SU-DHL-6 (cell line): ENCODE measurements around the gene ZNF280D.

Source experiments
- EZH2phosphoT487 ChIP-seq: fragments of 200-600 bp; sonication (generic), shearing (Covaris generic); conservative IDR thresholded peaks from 2 replicates; pipeline ENCODE4 v1.6.1; 2018; ENCODE audit warnings: mild to moderate bottlenecking, antibody characterized with exemption, low read length, moderate library complexity, mixed read lengths
- TF ChIP-seq, protein P1 (sequence below): fragments of 200-600 bp; sonication (generic); IDR thresholded peaks from one replicate; pipeline ENCODE4 v1.5.1; 2017; ENCODE audit warnings: antibody characterized with exemption, mild to moderate bottlenecking, low read length, moderate library complexity; ENCODE audit not compliant: insufficient read depth, poor library complexity, severe bottlenecking

DNA sequence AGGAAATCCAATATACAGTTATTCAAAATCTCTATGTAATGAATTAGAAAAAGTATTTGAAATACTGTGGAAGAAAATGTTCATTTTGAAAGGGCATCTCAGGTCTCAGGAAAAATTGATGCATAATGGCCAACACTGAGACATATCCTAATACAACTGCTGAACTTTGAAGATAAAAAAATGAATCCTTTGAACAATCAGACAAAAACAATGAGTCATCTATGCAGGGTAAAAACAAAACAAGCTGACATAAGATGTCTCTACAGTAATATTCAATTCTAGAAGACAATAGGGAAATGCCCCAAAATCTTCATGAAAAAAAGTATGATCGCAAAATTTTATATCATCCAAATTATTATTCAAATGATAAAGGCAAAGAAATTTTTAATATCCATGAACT lies 34.0 kb upstream of the ZNF280D start:
- TF ChIP-seq, protein P1, sequence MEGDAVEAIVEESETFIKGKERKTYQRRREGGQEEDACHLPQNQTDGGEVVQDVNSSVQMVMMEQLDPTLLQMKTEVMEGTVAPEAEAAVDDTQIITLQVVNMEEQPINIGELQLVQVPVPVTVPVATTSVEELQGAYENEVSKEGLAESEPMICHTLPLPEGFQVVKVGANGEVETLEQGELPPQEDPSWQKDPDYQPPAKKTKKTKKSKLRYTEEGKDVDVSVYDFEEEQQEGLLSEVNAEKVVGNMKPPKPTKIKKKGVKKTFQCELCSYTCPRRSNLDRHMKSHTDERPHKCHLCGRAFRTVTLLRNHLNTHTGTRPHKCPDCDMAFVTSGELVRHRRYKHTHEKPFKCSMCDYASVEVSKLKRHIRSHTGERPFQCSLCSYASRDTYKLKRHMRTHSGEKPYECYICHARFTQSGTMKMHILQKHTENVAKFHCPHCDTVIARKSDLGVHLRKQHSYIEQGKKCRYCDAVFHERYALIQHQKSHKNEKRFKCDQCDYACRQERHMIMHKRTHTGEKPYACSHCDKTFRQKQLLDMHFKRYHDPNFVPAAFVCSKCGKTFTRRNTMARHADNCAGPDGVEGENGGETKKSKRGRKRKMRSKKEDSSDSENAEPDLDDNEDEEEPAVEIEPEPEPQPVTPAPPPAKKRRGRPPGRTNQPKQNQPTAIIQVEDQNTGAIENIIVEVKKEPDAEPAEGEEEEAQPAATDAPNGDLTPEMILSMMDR, result no peak
- no peak for TF ChIP-seq EZH2phosphoT487
